Stimulated activated CD8-positive, alpha-beta memory T cell treated with anti-CD3 and anti-CD28 coated beads, Interleukin-12 subunit alpha, Interleukin-12 subunit beta, amount 100 ng/mL, for 24 hours (primary cell): Measurements from ENCODE around the gene CLNK.

Source experiments
- DNase-seq: peaks from one replicate; pipeline ENCODE4 v3.0.0-alpha.2; 2020; ENCODE audit errors: extremely low read depth

The CLNK gene

GRCh38 chr4:10612476-10612875 lies 72.1 kb downstream of the CLNK start:
- DNase-seq = no peak

GRCh38 chr4:10611673-10612072 lies 72.9 kb downstream of the CLNK start:
- DNase-seq = no peak

GRCh38 chr4:10608501-10609219 lies 75.9 kb downstream of the CLNK start:
- no peak for DNase-seq

DNA sequence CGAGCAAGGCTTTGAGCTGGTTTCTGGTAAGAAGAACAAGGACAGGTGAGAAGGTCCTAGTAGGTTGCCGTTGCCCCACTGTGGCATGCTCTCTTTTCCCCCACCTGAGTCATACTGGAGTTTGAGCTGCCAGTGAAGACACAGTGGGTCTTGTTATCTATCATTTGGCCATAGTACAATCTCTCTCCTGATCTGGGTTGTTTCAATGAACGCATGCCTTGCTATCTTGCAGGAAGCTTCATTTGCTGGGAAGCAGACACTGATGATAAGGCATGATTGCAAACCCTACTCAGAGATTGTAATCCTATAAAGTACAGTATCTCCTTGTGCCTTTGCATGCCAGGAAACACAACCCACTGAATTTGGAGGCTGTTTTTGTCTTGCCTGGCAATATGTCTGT lies 77.4 kb downstream of the CLNK start:
- no peak for DNase-seq

DNA sequence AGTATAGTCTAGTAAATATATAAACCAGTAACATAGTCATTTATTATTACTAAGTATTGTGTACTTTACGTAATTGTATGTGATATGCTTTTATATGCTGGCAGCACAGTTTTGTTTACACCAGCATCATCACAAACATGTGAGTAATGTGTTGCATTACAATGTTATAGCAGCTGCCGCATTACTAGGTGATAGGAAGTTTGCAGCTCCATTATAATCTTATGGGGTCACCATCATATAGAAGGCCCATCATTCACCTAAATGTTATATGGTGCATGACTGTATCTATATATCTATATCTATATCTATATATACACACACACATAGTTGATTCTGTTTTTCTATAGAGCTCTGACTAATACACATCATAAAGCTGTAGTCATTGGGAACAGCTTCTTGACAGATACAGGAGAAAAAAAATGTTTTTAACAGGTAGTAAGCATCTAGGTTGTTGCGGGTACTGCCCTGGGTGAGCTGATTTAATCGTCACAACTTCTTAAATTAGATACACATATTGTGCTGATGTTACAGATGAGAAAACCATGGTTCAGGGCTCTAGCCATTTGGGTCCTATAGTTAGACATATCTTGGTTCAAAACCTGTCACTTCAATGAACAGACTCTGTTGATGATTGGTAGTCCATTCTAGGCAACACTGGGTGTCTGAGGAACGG lies 77.9 kb downstream of the CLNK start:
- no peak for DNase-seq

- DNase-seq = no peak
Measured at GRCh38 chr4:10605746-10606482, 78.7 kb downstream of the CLNK start.

- DNase-seq = no peak
Measured at GRCh38 chr4:10605031-10605430, 79.5 kb downstream of the CLNK start.

DNA sequence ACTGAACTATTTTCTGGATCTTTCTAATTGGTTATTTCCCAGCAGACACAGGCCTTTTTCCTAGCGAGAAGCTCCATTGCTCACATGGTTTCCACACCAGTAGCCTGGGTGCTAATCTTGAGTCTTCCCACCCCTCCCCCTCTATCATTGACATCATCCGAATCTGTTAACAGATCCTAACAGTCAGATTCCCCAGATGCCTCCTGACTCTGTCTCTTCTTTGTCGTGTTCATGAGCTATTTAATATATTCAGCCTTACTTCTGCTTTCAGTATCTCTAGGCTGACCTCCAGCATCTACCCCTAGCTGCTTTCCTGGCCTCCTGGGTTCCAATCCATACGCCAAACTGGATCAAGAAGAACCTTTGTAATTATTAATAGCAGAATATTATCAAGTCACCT lies 85.0 kb downstream of the CLNK start:
- DNase-seq = no peak

GRCh38 chr4:10598829-10599228 lies 85.7 kb downstream of the CLNK start:
- no peak for DNase-seq

DNA sequence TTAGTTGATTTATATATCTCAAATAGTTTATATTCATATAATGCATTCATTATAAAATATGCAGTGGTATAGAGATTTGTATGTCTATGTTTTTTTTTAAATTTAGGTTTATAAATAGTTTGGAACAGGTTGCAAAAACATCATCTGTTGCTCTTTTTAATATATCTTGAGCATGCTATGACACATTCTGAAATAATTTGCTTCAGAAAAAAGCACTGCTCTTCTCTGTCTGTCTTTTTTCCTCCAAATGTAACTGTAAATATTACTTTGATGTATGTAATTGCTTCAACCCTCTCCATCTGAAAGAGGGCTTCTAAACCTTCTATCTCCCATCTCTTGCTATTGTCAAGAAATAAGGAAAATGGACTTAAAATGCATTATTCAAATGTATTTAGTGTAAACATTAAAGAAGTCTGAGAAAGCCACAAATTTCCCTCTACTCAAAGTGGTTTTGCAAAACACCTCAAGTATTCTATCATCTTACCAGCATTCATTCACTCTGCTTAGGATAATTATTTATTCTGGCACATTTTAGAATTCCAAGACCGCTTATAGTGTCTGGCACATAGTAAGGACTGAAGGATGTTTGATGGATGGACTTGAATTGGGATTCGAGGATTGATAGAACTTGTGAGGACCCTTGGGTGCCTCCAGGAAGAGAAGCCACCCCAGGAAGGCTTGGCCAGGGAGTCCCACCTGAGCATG lies 87.8 kb downstream of the CLNK start:
- no peak for DNase-seq

DNA sequence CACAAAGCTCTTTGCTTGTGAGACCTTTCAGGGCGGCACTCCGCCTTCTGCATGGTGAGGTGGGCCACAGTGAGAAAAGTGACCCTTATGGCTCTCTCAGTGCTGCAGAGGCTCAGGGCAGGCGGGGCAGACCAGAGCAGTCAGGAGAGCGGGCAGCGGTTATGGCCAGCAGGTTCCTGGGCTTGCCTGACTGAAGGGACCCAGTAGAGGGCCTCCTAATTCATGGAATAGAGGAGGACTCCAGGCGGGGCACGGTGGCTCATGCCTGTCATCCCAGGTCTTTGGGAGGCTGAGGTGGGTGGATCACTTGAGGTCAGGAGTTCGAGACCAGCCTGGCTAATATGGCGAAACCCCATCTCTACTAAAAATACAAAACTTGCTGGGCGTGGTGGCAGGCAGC lies 91.4 kb downstream of the CLNK start:
- no peak for DNase-seq

DNA sequence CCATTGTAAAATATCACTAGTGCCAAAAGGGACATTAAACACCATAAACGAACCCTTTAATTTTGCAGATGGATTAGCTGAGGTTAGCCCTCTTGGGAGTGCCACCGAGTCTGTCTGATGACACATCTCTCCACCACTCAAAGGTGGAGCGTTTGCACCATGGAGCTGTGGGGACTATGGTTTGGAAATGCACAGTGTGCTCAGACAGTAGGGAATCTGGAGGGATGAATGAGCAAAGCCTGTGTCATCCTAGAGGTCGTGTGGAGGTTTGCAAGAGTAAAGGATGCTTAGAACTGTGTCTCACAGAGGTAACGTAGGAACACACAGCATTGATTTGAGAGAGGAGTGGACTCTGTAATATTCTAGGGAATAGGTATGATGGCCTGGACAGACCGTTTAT lies 93.7 kb downstream of the CLNK start:
- no peak for DNase-seq

GRCh38 chr4:10589799-10590198 lies 94.8 kb downstream of the CLNK start:
- DNase-seq = no peak

DNA sequence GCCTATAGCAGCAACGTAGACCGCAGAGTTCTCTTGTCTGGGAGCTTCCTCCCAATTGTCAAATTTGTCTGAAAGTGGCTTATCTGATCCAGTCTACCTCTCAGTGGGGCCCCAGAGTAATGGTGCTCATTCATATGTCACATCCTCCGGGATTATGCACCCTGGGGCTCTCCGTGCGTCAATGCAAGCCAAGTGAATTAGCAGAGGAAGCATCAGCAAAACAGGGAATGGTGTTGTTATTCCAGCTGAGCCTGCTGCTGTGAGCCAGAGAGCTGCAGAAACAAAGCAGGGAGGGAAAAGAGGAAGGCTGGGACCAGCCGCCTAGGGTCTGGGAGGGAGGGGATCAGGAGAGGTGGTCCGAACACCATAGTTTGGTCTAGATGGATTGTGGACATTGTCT lies 95.2 kb downstream of the CLNK start:
- no peak for DNase-seq

DNA sequence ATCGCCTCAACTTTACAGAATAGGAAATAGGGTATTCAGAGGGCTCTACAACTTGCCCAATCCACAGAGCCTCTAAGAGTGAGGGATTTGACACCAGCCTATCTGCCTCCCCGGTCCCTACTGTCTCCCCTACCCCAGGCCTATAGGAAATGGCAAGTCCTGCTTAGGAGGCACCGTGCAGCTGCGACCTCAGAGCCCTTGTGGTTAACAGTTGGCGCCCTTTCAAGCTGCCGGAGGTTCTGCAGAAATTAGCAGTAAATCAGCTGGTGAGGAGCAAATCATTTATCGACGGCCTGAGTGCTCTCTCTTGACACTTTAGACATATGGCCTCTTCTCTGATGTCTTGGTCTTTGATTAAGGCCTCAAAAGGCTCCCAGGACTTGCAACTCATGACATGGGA lies 96.9 kb downstream of the CLNK start:
- DNase-seq = no peak

- DNase-seq = no peak
Measured at GRCh38 chr4:10587296-10587695, 97.3 kb downstream of the CLNK start.

DNA sequence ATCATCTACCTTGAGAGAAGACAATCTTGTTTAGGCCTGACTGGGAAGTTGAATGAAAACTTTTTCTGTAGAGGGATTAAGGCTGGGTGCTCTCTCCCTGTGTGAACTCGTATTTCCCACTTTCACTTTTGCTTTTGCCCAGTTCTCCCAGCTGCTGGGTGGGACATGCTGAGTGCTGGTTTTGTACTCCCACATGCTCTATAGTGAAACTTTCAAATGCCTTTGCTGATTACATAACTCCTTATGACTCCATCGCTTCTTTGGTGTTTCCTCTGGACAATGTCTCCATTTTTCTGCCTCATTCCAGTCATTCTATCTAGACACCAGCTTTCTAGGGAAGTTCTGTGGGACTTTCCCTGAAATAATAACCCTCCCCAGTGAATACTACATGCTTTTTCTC lies 100.5 kb downstream of the CLNK start:
- no peak for DNase-seq

DNA sequence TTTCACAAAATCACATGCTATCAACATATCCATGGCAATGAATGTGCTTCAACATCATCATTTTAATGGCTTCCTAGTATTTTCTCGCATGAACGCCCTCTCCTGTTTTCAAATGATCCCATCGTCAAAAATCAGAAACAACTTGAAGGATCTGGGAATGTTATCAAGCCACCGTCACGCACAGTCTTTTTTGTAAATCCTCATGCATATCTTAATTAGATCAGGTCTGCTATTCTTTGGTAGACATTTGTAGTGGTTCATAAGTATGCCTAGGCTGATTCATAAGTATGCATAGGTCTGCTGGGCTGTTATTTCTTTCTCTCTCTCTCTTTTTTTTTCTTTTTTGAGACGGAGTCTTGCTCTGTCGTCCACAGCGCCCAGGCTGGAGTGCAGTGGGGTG lies 101.6 kb downstream of the CLNK start:
- DNase-seq = no peak

DNA sequence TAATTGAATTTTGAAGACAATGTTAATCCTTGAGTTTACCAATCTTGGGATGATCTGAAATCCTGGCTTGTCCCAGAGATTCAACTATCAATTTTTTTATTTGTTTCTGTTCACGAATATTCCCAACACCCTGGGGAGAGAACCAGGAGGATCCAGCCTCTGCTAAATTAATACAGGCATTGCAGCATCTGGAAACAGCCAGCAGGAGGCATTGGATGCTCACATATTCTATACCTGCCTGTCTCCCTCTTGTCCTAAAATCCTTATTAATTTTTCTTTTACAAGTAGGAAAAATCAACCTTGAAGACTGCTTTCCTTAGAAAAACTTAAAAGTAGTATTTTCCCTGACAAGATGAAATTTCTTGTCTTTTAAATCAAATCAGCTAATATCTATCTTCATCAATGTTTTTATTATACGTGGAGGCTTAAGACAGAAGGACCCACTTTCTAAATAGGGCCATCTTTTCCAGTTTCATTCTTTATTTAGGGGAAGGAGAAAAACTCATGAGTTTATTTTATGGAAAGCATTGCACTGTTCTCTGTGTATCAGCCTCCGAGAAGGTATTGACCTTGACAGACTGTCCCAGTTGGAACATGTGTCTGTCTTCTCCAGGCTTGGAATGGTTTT lies 102.4 kb downstream of the CLNK start:
- no peak for DNase-seq

DNA sequence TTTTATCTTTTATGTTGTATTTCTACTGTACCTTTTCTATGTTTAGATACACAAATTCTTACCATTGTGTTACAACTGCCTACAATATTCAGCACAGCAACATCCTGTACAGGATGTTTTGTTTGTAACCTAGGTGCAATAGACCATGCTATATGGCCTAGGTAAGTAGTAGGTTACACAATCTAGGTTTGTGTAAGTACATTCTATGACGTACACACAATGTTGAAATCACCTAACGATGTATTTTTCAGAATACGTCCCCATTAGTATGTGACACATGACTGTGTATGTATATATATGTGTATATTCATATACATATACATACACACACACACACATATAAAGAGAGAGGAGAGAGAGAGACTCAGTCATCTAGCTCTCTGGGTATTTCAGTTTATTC lies 103.5 kb downstream of the CLNK start:
- DNase-seq = no peak

DNA sequence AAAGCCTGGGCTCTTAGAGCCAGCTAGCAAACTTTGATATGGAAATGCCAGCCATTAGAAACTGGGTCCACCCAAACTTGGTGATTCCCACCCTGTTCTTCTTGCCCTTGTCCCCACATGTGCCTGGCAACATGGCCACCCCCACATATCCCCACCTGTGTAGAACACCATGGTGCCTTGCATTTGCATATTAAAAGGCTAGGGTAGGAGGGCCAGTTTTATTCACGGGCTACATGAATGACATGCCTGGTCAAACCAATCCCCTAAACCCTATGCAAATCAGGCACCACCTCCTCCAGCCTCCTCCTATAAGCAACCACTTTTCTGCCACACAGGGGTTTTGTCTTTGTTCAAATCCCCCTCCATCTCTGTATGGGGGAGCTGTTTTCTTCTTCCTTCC lies 104.9 kb downstream of the CLNK start:
- no peak for DNase-seq
